Upper lobe of left lung (tissue), 6 donors: Measurements from ENCODE around the gene BID. TPM values are rescaled to one million over a fixed set of nuclear protein-coding genes. Genes with fewer than 3 reads are reported as not detected.

Source experiments
- ATAC-seq, 2 donors: fragments of 200-7000 bp; cut with Tn5 transposase; one replicate each; pipeline ENCODE4 v1.9.1; 2022; ENCODE audit warnings: mild to moderate bottlenecking in 2 of 2, moderate library complexity in 2 of 2; ENCODE audit not compliant: low FRiP score in 2 of 2
- DNase-seq, 2 donors: peaks; one replicate each; pipeline ENCODE4 v3.0.0-alpha.2; 2019 to 2020
- H3K27ac ChIP-seq, 4 donors: fragments of 200-600 bp; sonication (generic); one replicate each; pipeline ENCODE4 v1.5.1; 2016 to 2019
- H3K27me3 ChIP-seq, 4 donors: fragments of 200-600 bp; sonication (generic); one replicate each; pipeline ENCODE4 v1.5.1; 2017 to 2019
- H3K36me3 ChIP-seq, 4 donors: fragments of 200-600 bp; sonication (generic); one replicate each; pipeline ENCODE4 v1.5.1; 2016 to 2019
- H3K4me1 ChIP-seq, 4 donors: fragments of 200-600 bp; sonication (generic); one replicate each; pipeline ENCODE4 v1.5.1; 2018 to 2019
- H3K4me3 ChIP-seq, 4 donors: fragments of 200-600 bp; sonication (generic); one replicate each; pipeline ENCODE4 v1.5.1; 2017 to 2019; ENCODE audit warnings: mild to moderate bottlenecking in 2 of 4, moderate library complexity in 1 of 4
- H3K9me3 ChIP-seq, 4 donors: fragments of 200-600 bp; sonication (generic); one replicate each; pipeline ENCODE4 v1.5.1; 2018 to 2019
- EP300 ChIP-seq, 4 donors: sonication (generic); formaldehyde crosslinking; IDR thresholded peaks; one replicate each; pipeline ENCODE4 v1.5.1; 2017; ENCODE audit warnings: antibody characterized with exemption in 4 of 4, control low read depth in 2 of 4
- POLR2A ChIP-seq, 4 donors: fragments of 450-650 bp; IDR thresholded peaks; one replicate each; pipeline ENCODE4 v1.5.1; 2016 to 2017; ENCODE audit warnings: antibody characterized with exemption in 4 of 4, mild to moderate bottlenecking in 2 of 4
- POLR2AphosphoS5 ChIP-seq, 2 donors: sonication (generic); formaldehyde crosslinking; IDR thresholded peaks; one replicate each; pipeline ENCODE4 v1.5.1; 2017; ENCODE audit warnings: antibody characterized with exemption in 2 of 2
- WGBS, 2 donors: methylation state at CpG; one replicate each; pipeline ENCODE4 v1.1.5; 2017 to 2018; 5-methylcytosine and 5-hydroxymethylcytosine counted together
- total RNA-seq, 6 donors: library from RNA; depleted of rRNA in 4 of 6; stranded (reverse); fragments of >200 nt in 4 of 6; gene quantifications; one replicate each; pipeline versions ENCODE4 v1.1.0 to v1.2.1, GENCODE V29; 2016 to 2021
- TF ChIP-seq, protein P1 (sequence below), 6 experiments: fragments of 450-650 bp in 4 of 6; fragments of 200-600 bp in 2 of 6; sonication (generic) in 2 of 6; IDR thresholded peaks; one replicate each; pipeline ENCODE4 v1.5.1; 2016 to 2019; ENCODE audit warnings: antibody characterized with exemption in 6 of 6
- donor health status: DM: no; HTN: no; CAD: no; lungs with moderate emphysema.
- donor health status: DM: no; HTN: yes; CAD: no; lungs with severe emphysema.

Gene BID
- total RNA-seq, 6 donors from 2014 or later = 10.5 to 55.9 (median 27.3) TPM

DNA sequence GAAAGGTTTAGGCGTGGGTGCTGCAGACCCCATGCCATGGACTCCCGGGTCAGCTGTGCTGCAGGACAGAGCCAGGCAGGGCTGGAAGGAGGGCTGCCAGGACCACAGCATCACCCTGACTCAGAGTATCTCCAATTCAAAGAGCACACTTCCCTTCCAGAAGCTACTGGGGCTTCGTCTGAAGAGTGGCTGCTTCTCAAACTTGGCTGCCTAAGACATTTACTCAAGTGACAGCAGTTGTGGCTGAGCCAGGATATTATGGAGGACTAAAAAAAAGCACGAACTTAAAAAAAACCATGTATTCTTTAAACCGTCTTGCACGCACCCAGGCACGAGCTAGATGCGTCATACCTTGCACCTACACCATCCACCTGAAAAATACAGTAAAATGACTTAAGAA is 13.0 kb upstream of the BID start:
- TF ChIP-seq EP300 (IDR thresholded peaks at IDR 0.05) (no peak), POLR2AphosphoS5 (IDR thresholded peaks at IDR 0.05) (no peak), POLR2A (IDR thresholded peaks at IDR 0.05) (no peak)
- TF ChIP-seq, protein P1, sequence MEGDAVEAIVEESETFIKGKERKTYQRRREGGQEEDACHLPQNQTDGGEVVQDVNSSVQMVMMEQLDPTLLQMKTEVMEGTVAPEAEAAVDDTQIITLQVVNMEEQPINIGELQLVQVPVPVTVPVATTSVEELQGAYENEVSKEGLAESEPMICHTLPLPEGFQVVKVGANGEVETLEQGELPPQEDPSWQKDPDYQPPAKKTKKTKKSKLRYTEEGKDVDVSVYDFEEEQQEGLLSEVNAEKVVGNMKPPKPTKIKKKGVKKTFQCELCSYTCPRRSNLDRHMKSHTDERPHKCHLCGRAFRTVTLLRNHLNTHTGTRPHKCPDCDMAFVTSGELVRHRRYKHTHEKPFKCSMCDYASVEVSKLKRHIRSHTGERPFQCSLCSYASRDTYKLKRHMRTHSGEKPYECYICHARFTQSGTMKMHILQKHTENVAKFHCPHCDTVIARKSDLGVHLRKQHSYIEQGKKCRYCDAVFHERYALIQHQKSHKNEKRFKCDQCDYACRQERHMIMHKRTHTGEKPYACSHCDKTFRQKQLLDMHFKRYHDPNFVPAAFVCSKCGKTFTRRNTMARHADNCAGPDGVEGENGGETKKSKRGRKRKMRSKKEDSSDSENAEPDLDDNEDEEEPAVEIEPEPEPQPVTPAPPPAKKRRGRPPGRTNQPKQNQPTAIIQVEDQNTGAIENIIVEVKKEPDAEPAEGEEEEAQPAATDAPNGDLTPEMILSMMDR (IDR thresholded peaks at IDR 0.05) = no peak
- Histone ChIP-seq H3K36me3 (peaks cover 0 to 30% (median 10%) of the 10 kb centered on the region in 4 donors), H3K4me1 (peaks cover 3 to 15% (median 11%) of the 10 kb centered on the region in 4 donors), H3K4me3 (no peak overlapping the region), H3K27me3 (no peaks in the 10 kb centered on the region), H3K27ac (peak overlapping the region; percentile 40 to 69 (median 54)), H3K9me3 (no peaks in the 10 kb centered on the region)
- 82% methylated on average over 7 to 8 of the region's 8 CpGs for WGBS, 2 donors
- ATAC-seq (peak in 1 of 2 donors; percentile 25), DNase-seq (no peak)

DNA sequence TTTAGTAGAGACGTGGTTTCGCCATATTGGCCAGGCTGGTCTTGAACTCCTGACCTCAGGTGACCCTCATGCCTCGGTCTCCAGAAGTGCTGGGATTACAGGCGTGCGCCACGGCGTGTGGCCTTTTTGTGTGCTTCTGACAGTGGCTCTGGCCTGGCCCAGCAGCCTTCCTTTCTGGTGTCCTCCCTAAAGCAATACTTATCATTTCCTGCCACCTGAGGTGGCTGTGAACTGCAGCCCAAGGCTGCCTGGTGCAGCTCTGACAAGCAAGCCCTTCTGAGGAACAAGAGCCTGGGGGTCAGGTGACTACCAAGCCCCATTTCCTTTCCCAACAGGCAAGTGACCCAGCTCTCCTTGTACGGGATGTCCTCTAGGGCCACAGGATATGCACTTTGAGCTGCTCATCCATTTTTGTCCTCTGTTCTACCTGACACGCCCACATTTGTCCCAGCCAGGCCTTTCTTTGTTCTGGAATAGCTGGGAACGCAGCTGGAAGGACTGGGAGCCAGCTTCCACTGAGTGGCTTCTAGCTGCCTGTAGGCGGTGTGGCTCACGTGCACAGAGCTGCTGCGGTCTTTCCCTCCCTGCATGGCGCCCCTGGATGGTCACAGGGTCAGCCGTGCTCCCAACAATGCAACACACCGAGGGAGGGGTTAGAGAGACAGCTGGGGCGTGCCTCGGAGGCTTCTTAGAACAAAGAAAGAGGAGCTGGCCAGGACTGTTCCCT is 12.3 kb upstream of the BID start:
- TF ChIP-seq POLR2A (IDR thresholded peaks at IDR 0.05) = no peak
- TF ChIP-seq EP300 (IDR thresholded peaks at IDR 0.05) = peak in 2 of 4 donors; percentile 32 to 48
- TF ChIP-seq, protein P1 (IDR thresholded peaks at IDR 0.05) = peak in 1 of 6 experiments; percentile 18
- TF ChIP-seq POLR2AphosphoS5 (IDR thresholded peaks at IDR 0.05) = peak; percentile 32 to 56
- Histone ChIP-seq H3K4me1 (peaks cover 8 to 22% (median 18%) of the 10 kb centered on the region in 4 donors), H3K9me3 (no peaks in the 10 kb centered on the region), H3K4me3 (no peak overlapping the region), H3K27ac (peak overlapping the region; percentile 40 to 69 (median 54)), H3K36me3 (peaks cover 0 to 30% (median 10%) of the 10 kb centered on the region in 4 donors), H3K27me3 (no peaks in the 10 kb centered on the region)
- DNase-seq (no peak), ATAC-seq (peak; percentile 21 to 23)
- WGBS, 2 donors = 59 to 62% methylated on average over 17 to 18 of the region's 18 CpGs

DNA sequence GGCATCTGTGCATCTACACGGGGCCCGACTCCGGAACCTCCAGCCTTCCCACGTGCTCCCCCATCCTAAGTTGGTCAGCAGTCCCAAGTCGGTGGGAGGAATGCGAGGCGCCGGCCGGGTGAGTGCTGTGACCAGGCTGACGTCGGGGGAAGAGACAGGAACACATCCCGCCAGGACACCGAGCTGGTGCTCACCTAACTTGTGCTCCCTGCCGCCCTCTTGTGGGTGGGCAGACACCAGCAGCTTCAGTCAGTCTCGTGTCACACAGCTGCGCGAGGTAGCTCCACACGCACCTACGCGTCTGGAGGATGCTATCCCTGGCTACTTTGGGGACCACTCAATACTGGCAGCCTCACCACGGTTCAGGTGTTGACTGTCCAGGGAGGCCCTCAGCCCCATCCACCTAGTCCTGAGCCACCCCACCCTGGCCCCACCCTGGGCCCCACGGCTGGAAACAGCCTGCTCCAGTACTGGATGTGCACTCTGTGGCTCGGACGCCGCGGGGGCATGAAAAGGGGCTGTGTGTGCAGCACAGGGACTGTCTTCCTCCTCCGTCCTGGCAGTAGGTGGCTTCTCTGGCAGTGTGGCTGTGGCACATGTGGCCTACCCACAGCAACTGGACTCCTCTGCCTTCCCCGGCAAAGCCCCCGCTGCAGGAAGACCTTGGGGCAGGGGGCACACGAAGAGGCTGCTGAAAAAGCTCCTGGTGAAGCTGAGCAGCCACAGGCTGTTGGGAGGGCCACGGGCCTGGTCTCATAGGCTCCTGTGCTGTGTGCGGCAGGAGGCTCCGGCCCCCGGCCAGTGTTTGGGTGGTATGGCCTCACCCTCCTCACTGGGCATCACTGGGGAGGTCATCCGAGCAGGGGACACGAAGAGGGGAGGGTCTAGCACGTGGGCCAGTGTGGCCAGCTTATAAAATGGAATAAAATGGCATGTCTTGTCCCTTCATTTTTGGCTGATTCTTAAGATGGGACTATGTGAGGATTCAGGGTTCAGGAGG is 11.2 kb upstream of the BID start:
- Histone ChIP-seq H3K27ac (peak overlapping the region in 2 of 4 donors; percentile 30 to 65), H3K4me3 (no peak overlapping the region), H3K9me3 (no peaks in the 10 kb centered on the region), H3K36me3 (peaks cover 0 to 24% (median 9%) of the 10 kb centered on the region in 4 donors), H3K27me3 (no peaks in the 10 kb centered on the region), H3K4me1 (peaks cover 14 to 31% (median 28%) of the 10 kb centered on the region in 4 donors)
- DNase-seq (peak; percentile 76), ATAC-seq (peak; percentile 13 to 61)
- WGBS, 2 donors = 71 to 79% methylated on average over 20 to 33 of the region's 37 CpGs
- TF ChIP-seq, protein P1 (IDR thresholded peaks at IDR 0.05) = peak; percentile 52 to 76 (median 66)
- TF ChIP-seq EP300 (IDR thresholded peaks at IDR 0.05) = no peak
- TF ChIP-seq POLR2AphosphoS5 (IDR thresholded peaks at IDR 0.05) = no peak
- no peak for TF ChIP-seq POLR2A (IDR thresholded peaks at IDR 0.05)

DNA sequence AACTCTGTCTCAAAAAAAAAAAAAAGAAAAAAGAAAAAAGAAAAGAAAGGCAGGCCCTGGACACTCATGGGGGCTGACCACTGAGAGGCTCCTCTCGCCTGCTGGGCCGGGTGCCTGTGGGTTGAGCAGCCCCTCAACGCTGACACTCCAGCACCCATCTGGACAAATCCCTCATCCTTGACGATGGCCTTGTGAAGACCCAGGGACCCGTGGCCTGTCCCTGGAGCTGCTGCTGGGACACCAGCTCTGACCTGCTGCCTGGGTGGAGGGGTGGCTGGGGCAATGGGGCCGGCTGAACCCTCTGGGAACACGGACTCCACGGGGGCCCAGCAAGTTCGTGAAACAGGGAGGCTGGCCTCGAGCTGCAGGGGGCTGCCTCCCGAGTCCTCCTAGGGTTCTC is 10.5 kb upstream of the BID start:
- no peak for ATAC-seq
- Histone ChIP-seq H3K4me3 (no peak overlapping the region), H3K27me3 (no peaks in the 10 kb centered on the region), H3K4me1 (peaks cover 14 to 31% (median 28%) of the 10 kb centered on the region in 4 donors), H3K9me3 (no peaks in the 10 kb centered on the region), H3K36me3 (peaks cover 0 to 17% (median 6%) of the 10 kb centered on the region in 4 donors), H3K27ac (no peak overlapping the region)
- DNase-seq = no peak
- whole genome bisulfite sequencing, 2 donors = 84 to 90% methylated on average over 7 to 11 of the region's 11 CpGs
- TF ChIP-seq EP300 (IDR thresholded peaks at IDR 0.05) (no peak), POLR2AphosphoS5 (IDR thresholded peaks at IDR 0.05) (no peak), POLR2A (IDR thresholded peaks at IDR 0.05) (no peak)
- TF ChIP-seq, protein P1 (IDR thresholded peaks at IDR 0.05) = no peak
